M059J (cell line): ENCODE data around the gene AUP1. TPM values are rescaled to one million over a fixed set of nuclear protein-coding genes. Genes with fewer than 3 reads are reported as not detected.
"Not testable (repeated sequence)": the region's sequence is repeated elsewhere in the genome, so short reads cannot be mapped to it uniquely, and the experiment has no call there.

Experiments used
- DNase-seq: peaks from one replicate; pipeline ENCODE4 v3.0.0-alpha.2; 2012; ENCODE audit warnings: low read depth
- total RNA-seq: library from RNA; depleted of rRNA; stranded (reverse); fragments of >200 nt; shearing (Covaris generic); gene quantifications from 2 replicates; pipeline ENCODE4 v1.2.3, GENCODE V29; 2014; rRNA removed

AUP1 gene
- total RNA-seq: 115 and 119 TPM in 2 replicates

- peak; percentile 99 for DNase-seq
These were observed at the start of gene AUP1, which contains the start of gene HTRA2 for GRCh38 chr2:74529357-74530238. TSS of gene AUP1 (minus strand) at chr2:74529706. CDS start at chr2:74529629, 77 bp downstream. TSS of gene HTRA2 (plus strand) at chr2:74529933. CDS start at chr2:74530007, 74 bp downstream.

DNA sequence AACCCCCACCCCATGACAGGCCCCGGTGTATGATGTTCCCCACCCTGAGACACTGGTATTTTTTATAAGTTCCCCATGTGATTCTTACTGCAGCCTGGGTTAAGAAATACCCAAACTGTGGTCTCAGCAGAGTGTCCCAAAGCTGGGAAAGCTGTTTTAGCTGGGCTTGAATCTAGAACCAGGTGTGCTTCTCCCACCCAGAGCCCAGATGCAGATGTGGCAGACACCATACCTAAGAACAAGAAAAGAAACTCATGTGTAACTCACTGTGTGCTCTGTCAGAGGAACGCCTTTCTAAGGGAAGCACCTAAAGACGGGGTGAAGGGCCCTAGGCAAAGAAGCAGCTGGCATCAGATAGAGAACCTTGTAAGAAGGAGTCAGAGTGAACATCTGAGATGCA is 48.9 kb upstream of the AUP1 start:
- DNase-seq: no peak

DNA sequence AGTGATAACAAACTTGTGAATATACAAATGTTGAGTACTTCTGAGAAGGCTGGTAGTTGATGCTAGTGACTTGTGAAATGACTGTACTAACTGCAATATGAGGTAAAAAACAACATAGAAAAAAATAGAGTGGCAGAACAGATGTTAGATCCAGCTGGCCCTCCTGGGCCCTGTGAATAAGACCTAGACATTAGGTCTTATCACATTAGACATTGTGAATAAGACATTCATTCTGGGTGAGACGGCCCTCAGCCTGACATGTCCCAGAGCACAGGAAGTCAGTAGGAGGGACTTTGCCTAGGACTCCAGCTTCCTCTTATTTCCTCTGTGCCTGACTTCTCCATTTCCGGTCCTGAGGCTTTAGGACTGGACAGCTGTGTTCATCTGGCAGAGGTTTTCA is 47.9 kb upstream of the AUP1 start:
- no peak for DNase-seq

DNA sequence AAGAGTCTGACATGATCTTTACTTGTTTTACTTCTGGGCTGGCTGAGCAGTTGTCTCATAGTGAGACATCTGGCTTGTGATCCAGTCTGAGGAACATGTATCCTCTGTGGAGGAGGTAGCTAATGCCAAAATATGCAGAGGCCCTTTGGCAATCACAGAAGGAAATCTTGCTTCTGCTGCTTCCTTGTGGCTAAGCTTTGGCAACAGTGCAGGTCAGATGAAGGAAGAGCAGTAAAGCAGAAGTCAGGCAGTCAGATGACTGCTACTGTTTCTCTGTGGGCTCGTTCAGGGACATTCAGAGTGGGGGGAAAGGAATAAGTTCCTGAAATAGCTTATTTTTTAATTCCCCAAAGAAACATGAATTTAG is 47.3 kb upstream of the AUP1 start:
- peak; percentile 55 for DNase-seq

- no peak for DNase-seq
These were observed 46.8 kb upstream of the AUP1 start for GRCh38 chr2:74576211-74576862.

DNA sequence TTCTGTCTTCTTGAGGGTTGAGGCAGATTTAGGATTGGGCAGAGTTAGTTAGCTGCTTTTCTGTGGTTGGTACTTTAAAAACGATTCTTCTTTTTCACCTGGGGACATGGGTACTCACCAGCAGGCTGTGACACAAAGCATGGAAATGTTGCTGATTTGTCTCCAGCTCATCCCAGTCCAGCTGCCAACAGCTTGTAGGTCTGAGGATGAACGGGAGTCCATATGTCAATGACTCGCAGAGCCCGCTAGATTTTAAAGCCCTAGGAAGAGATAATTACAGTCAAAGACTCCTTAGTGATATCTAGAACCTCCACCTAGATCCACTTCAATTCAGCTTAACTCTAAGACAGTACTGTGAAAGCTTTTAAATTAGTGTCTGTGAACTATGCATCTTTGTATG is 45.8 kb upstream of the AUP1 start:
- DNase-seq: no peak

DNA sequence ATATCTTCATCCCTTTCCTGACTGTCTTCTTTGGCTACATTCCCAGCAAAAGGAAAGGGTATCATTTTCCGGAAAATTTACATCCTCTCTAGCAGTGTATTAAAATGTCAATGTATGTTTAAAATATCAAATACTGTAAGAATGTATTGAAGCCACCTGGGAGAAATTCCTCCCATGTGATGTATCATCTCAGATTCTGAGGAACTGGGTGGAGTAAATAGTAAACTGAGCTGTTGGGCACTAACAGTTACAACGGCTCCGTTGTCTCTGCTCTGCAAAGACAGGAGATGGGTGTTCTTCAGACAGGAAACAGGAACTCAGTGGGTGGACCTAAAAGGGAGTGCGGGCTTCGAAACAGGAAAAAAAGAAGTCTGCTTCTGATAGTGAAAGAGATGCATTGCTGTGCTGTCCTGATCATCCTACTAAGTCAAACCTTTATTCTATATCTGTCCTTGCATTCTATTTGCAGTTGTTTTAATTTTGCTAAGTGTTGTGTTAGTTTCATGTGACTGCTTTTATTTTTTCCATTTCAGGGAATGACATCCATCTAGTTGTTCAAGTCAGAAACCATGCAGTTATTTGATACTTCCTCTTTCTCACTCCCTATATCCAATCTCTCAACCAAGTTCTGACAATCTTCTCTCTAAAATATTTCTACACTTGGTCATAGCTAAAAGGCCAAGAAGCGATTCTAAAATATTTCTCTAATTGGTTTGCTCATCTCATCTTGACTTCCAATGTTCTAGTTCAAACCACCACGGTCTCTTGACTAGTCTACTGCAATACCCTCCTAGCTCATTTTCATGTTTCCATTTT is 44.4 kb upstream of the AUP1 start:
- DNase-seq: peak; percentile 64

DNA sequence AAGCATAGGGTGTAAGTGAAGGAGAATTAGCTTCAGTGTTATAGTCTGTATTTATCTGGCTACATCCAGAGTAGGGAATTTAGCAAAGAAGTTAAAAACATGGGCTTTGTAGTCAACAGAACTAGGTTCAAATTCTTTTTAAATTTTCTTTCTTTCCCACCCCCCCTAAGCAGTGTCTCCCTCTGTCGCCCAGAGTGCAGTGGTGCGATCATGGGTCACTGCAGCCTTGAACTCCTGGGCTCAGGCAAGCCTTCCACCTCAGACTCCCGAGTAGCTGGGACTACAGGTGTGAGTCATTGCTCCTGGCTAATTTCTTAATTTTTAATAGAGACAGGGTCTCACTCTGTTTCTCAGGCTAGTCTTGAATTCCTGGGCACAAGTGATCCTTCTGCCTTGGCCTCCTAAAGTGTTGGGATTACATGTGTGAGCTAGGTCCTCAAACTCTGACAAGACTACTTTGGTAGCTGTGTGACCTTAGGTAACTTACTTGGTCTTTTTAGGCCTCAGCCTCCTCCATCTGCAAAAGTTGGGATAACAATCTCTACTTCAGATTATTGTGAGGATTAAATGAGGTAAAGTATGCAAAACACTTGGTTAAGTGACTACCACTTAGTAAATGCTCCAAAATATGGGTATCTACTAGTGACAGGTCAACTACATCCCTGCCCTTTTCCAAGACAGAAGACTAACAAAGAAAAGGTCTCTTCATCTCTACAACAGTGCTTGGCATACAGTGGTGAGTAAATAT is 42.8 kb upstream of the AUP1 start:
- no peak for DNase-seq

DNA sequence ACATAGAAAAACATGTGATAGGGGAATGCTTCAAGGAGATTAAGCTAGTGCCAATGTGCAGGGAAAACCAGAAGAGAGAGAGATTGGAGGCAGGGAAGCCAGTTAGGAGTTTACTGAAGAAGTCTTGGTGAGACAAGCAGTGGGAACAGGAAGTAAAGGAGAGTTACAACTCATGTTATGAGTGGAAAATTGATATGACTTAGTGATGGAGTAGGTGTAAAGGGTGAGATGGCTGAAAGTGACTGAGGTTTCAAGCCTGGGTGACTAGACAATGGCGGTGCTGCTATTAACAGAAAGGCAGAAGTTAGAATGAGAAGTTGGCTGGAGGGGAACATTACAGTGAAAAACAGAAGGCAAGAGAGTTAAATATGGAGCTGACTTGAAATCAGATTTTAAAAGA is 41.6 kb upstream of the AUP1 start:
- DNase-seq: no peak

- no peak for DNase-seq
These were observed 40.2 kb upstream of the AUP1 start for GRCh38 chr2:74569686-74570085.

GRCh38 chr2:74567881-74568280 is 38.4 kb upstream of the AUP1 start:
- DNase-seq: peak; percentile 85

DNA sequence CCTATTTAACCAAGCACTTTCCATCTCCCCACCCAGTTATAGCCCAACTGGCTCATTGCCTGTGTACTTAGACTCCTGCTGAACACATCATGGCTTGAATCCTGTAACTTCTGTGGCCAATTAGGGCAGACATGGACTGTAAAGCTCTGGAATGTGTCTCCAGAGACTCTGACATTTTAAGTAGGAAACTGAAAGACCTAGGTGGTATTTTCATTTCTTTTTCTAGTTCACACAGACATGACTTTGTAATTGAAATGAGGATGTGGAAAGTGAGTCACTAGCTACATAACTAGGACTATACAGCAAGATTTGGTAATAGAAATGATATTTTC is 37.2 kb upstream of the AUP1 start:
- peak; percentile 88 for DNase-seq

DNA sequence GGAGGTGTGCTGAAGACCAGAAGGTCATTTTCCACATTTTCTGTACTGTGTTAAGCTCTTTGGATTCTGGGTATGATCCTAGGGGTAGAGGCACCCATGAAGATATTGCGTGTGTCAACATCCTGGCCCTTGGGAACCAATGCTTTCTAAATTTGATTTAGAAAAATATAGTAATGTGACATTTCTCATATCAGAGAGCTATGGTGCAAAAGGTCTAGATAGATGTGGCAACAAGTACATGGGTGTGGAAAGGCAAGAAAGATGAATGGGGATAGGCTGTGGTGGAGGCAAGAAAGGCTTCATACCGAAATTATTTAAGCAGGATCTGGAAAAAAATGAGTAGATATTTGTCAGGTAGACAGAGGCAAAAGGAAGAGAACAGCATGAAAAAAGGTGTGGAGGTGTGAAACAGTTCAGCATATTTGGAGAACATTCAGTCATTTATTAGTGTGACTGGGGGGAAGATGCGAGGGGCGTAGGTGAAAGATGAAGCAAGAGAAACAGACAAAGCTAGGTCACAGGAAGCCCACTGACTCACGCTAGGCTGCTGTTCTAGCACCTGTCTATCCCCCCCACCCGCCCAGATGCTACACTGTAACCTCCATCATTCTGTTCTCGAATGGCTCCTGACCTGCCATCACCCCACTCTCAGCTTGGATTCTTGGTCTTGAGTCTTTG is 36.7 kb upstream of the AUP1 start:
- DNase-seq: no peak

DNA sequence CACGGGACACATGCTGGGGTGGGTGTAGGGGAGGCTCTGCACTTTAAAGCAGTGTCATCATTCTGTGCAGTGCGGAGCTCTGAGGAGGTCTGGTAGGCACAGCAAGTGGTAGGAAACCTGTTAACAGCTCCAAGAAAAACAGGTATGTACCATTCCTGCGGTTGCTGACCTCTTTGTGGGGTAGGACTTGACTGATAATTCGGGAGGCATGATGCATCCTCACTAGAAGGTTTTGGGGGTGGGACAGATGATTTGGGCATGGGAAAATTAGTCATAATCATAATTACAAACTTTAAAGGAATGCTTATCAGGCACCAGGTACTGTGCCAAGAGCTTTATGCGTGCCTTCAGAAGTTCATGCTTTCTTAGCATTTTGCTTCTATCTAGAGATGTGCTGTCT is 34.7 kb upstream of the AUP1 start:
- DNase-seq: peak; percentile 95

DNA sequence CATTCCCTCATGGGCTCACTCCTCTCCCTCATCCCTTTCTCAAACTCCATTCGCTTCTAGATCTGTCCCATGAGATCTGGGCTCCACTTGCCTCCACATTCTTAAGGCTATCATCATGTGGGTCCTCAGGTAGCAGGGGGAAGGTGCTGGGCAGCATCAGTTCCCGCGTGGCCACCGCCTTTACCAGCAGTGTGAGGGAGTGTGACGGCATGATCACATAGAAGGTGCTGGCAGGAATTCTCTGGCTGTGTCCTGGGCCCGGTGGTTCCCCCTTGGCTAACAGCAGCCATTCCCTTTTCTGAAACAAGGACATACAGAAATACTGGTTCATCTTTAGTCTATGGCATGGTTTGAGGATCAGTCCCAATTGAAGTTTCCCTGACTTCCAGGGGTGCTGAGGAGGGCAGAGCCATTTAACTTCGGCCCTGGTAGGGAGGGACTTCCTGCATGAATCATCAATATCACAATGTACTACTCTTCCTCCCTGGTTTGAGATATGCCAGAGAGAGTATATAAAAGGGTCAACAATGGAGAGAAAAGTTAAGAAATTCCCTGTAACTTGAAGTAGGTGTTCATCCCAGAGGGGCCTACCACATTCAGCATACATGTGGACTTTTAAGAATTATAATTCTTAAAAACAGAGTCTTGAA is 32.7 kb upstream of the AUP1 start:
- no peak for DNase-seq

- DNase-seq: not testable (repeated sequence)
These were observed 31.5 kb upstream of the AUP1 start for GRCh38 chr2:74561022-74561421.

GRCh38 chr2:74560591-74560990 is 31.1 kb upstream of the AUP1 start:
- peak; percentile 81 for DNase-seq

- DNase-seq: no peak
These were observed 30.4 kb upstream of the AUP1 start for GRCh38 chr2:74559912-74560311.

- DNase-seq: no peak
These were observed 29.1 kb upstream of the AUP1 start for GRCh38 chr2:74558284-74559230.
